GM13977 (cell line): ENCODE data around the gene EAF2.

ENCODE experiments used
- DNase-seq: peaks from one replicate; pipeline ENCODE4 v3.0.0; 2012; ENCODE audit warnings: low spot score
- CTCF ChIP-seq: IDR thresholded peaks from 2 replicates; pipeline ENCODE4 v1.5.1; 2012; ENCODE audit warnings: mild to moderate bottlenecking, control low read depth; ENCODE audit not compliant: insufficient read depth; ENCODE audit errors: extremely low read depth, missing control alignments
- in situ Hi-C: fragments of 300-500 bp; cut with MboI; formaldehyde crosslinking; loops from one replicate; pipeline ENCODE4 v1.12.0; 2022; ENCODE audit warnings: low sequenced_read_pairs, low pct_unique_long_range_greater_than_20kb, mixed read lengths, inconsistent platforms; ENCODE audit not compliant: unreplicated experiment

EAF2 gene

GRCh38 chr3:121926380-121926779 lies 91.4 kb downstream of the EAF2 start:
- in situ Hi-C loops: no loop called here
- DNase-seq: no peak
- TF ChIP-seq CTCF: no peak
